HG02885 (cell line): Measurements from ENCODE around the gene DNM3.

ENCODE experiments used
- ATAC-seq: cut with Tn5 transposase; IDR thresholded peaks from one replicate; pipeline ENCODE4 v1.9.1; 2021; ENCODE audit warnings: mild to moderate bottlenecking; ENCODE audit not compliant: unreplicated experiment, poor library complexity

DNM3 gene

DNA sequence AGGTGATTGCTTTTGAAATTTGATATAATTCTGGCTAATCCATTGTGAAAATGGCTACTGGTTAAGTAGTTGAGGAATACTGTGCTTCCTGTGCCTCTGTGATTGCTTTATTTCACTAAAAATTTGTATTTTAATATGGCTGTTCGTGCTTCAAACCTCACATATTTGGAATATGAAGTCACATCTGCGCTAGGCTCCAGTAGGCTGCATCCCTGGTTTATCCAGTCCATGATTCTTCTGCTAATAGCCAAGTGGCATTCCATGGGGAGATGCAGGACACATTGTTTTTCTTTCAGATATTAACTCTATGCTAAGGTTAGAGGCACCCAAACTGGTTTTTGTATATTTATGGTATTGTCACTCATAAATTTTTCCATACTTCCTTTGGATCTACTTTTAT lies 25.9 kb downstream of the DNM3 start:
- no peak for ATAC-seq

DNA sequence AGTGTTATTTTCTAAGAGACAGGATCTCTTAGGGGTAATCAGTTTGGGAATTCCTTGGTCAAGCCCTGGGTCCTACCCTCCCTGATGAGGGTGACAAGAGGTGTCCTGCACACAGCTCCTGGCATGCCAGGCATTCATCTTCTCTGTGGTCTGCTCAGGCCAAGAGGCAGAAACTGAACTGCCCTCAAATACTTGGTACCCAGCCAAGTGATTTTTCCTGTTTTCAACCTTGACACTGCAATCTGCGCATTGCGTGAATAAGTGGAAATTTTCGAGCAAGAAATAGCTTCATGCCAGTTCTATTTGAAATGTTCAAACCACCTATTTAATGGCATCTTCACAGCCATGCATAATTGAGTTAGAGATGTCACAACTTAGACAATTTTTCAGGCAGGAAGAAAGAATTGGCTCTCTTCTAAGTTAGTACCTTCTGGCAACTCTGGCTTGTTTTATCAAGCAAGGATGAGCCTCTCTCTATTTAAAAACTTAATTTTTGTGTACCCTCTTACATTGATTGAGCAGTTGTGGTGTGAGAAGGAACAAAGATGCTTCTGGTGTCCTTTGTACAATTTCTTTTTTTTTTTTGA lies 27.0 kb downstream of the DNM3 start:
- no peak for ATAC-seq

DNA sequence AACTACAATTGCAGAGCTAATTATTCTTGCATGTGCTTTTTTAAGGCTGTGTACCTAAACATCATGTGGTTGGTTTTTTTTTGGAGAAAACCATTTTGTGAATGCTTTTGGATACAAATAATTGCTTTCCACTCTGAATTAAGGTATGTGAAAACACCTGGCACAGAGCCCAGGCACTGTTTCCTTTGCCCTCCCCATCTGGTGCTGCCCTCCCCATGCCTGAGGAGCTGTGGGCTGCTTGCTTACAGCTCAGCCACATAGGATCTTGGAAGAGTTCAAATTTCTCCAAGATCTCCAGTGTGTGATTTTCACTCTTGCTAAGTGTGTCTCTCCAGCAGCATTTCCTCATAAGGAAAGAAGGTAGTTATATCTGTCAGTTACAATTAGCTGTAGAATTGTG lies 27.8 kb downstream of the DNM3 start:
- ATAC-seq, result no peak

DNA sequence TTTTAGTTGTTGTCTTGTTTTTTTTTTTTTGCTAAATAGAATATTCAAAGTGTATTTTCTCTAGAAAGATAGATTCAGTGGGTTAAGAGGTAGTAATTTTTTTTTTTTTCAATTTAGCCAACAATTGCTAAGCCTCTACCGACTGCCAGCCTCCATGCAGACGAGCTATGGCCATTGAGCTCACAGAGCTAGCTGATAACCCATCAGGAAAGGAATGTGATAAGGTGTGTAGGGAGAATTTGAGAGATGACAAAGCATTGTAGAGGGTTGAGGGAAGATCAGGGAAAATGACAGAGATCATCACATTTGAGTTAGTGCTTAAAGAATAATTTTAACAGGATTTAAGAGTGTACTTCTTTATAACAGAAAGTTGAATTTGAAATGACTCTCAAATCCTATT lies 30.6 kb downstream of the DNM3 start:
- ATAC-seq, result no peak

DNA sequence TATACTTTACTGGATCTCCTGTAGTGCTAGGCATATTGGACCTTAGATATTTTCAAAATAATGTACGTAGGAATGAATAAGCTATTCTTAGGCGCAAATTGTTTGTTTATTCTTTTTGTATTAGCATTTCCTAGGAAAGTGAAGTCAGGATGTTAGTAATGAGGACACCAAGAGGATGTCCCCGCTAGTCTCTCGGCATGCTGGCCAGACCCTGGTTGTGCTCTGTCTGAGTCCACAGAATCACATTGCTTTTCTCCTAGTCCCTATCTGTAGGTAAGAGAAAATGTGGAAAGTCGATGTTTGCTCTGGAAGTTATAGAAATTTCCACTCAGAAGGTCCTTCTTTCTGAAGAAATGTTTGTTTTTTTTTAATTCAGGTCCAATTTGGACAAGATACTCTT lies 31.1 kb downstream of the DNM3 start:
- no peak for ATAC-seq

DNA sequence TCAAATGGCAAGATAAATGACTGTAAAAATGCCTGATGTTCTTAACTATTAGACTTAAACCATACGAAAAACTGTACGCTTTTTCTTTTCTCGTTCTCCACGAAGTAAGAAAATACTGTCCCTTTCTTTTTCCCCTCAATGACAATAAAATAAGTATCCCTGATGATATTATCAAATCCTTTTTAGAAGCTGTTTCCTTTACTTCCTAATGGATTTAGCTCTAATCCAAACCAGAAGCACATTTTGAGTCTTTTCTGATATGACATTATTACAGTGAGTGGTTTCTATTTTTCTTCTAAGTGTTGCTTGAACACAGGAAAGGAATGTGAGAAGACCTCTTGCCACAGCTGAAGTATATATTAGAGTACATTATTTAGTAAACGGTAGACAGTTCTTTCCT lies 32.4 kb downstream of the DNM3 start:
- no peak for ATAC-seq

DNA sequence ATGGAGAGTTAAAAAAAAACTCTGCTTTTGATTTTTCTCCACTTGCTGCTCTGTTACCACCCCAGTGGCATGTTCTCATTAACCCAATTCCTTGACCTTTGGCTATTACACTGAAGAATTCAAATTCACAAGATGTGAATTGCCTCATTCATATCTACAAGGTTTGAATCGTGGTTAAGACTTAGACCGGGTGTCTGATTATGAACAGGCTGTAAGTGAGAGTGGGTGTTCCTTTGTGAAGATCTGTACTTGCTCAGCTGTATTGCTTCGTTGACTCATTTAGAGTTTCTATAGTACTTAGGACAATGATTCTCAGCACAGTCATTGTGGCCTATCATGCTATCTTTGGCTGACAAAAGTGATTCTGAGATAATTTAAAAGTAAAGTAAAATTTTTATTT lies 36.4 kb downstream of the DNM3 start:
- peak; percentile 99 for ATAC-seq

DNA sequence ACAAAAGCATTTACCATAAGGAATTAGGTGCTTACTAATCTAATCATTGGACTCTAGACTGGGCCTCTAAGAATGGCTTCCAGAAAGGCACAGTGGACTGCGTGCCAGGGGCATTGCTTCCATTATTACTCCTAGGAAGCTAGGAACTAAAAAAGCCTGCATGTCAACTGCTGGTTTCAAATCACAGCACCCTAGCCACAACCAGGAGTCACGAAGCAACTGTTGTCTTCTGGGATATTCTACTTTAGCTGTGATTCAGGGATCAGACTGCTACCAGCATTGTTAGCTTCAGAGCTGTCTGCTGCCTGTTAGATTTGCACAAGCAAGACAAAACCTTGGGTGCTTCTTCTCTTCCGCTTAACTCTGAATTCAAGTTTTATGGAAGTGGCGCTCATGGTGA lies 38.3 kb downstream of the DNM3 start:
- no peak for ATAC-seq

DNA sequence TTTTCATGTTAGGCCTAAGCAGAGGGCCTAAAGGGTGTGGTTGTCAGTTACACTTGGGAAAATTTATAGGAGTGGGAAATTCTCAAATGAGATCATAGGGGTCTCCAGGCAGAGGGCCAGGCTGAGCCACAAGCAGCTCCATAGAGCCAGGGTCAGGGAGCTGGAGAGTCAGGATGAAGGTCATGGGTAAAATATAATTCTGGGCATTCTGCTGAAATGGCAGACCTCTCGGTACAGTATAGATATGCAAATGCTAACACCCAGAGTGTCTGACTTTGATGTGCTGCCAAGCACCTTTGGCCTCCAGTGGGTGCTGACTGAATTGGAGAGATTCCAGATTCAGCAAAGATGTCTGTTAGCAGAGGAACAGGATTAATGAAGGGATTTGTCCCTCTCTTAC lies 40.1 kb downstream of the DNM3 start:
- no peak for ATAC-seq

DNA sequence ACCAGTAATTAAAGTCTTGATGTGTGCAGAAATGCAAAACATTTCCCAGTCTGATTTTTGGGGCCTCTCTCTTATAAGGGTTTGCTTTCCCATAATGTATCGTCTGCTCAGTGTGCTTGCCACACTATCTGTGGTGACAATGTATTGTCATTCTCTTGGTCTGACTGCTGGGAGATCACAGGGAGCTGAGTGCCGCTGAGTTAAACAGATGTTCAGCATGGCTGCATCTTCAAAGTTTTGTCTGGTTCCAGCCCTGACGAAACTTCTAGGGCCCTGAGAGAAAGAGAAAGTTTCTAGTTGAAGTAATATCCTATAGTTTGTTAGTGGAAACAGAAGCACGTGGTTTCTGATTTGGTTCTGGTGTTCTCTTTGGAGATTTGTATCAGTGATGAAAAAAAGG lies 42.6 kb downstream of the DNM3 start:
- ATAC-seq, result peak; percentile 86

DNA sequence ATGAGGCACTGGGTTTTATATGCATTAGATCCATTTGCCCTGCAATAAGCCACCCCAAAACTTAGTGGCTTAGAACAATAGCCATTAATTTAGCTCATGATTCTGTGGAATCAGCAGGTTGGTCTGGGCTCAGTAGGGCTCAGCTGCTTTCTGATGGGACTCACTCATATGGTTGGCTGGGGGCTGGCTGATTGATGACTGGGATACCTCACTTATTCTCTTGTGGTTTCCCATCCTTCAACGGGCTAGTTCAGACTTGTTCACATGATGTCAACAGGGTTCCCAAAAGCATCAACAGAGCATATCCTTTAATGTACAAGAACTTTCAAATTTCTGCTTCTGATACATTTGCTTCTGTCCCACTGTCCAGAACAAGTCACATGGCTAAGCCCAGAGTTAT lies 43.2 kb downstream of the DNM3 start:
- peak; percentile 26 for ATAC-seq

DNA sequence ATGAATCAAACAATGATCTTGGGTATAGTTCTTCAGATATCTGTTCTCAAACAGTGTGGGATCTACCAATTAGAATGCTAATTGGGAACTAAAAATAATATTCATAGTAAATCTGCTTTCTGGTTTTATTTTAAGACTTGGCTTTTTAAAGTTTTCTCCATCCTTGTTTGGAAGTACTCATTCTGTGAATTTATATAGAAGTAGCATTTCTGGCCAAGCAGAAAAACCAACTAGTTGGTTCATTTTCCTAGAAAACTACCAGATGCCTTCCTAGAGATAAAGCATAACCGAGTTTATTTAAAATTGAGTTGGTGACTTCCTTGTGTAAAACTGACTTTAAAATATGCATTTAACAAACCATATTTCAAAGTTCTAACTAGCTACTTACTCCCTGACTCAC lies 48.8 kb downstream of the DNM3 start:
- ATAC-seq, result no peak

DNA sequence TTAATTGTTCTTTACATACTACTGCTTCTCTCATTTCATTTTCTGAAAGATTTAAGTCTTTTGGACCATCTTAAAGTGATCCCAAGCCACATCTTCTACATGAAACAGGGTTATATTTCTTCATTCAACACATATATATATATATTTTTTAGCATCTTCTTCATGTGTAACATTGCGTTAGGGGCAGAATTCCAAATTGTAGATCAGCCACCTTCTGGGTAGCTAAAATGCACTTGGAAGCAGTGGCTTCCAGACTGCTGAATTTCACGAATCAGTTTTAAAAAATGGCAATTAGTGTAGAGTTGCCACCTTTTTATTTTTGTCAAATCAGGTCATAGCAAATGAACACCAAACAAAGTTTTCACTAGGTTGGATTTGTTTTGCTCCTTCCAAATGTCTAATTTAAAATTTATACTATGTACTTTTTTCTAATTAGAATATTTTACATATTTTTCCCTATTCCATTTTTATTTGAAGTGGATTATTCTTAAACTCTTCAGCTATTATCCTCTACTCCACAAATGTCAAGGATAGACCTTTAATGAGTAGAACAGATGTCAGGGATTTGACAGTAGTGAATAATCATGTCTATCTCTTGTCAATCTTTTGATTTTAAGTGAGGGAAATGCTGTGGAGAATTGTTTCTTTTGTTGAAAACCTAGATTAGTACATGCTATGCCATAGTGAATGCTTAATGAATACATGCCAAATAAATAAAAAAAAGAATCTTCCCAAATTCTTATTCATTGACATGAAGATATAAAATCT lies 55.8 kb downstream of the DNM3 start:
- ATAC-seq, result no peak

DNA sequence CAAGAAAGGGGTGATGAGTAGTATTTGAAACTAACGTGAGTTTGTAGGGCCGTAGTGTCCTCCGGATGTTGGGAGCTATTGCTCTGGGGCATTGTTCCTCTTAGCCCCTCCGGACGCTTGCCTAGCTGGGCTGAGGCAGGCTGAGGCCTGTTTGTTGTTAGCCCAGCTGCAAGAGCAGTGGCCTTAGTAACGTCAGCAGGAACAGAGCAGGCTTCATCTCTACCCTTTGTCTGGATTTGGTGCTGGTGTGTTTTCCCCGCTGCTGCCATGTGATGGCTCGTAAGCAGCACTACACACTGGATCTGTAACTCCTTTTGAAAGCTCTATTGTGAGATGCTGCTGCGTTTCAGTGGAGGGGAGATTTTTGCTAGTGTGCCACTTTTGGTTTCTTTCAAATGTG lies 57.6 kb downstream of the DNM3 start:
- ATAC-seq, result no peak

DNA sequence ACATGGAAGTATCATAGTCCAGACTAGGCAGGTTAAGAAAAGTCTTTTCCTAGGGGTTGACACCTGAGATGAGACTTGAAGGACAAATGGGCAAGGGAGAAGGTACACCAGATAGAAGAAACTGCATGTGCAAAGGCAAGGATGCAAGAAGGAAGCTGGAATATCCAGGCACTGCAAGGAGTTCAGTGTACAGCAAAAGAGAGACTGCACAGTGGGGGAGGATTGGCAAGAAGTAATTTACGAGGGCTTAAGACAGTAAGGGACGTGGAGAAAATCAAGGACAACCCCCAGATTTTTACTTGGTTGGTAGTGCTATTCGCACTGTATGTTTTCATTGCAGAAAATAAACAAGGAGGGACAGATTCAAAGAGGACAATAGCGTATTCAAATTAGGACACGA lies 58.5 kb downstream of the DNM3 start:
- ATAC-seq, result no peak

DNA sequence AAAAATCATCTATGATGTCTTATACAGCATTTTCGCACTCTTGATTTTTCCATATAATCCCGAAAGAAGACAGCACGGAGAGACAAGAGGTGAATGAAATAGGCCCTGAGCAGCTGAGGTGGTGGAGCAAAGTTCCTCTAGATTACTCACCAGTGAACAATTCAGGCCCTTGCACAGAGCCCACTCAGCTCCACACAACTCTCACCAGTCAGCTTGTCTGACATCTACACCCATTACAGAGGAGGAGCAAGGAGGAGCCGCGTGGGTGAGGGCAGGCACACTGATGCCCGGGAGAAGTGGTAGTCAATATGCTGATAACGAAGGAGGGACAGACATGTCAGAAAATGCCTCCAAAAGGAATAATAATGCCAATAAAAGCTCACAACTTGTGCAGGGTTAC lies 59.9 kb downstream of the DNM3 start:
- ATAC-seq, result no peak

DNA sequence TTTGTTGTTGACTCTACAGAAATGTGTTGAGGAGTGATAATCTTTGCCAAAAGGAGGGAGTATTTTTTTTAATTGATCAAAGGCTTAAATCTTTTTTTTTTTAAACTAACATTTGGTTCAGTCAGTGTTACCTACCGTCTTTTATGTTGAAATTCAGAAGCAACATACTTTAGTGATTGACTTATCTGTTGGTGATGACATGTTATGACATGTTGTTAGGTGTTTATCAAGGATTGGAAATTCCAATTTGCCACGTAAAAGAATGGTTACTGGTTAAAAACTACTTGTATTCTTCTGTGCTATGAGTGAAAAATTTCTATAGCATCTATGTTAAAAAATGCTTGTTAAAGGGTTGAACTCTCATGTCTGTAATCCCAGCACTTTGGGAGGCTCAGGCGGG lies 61.2 kb downstream of the DNM3 start:
- no peak for ATAC-seq

DNA sequence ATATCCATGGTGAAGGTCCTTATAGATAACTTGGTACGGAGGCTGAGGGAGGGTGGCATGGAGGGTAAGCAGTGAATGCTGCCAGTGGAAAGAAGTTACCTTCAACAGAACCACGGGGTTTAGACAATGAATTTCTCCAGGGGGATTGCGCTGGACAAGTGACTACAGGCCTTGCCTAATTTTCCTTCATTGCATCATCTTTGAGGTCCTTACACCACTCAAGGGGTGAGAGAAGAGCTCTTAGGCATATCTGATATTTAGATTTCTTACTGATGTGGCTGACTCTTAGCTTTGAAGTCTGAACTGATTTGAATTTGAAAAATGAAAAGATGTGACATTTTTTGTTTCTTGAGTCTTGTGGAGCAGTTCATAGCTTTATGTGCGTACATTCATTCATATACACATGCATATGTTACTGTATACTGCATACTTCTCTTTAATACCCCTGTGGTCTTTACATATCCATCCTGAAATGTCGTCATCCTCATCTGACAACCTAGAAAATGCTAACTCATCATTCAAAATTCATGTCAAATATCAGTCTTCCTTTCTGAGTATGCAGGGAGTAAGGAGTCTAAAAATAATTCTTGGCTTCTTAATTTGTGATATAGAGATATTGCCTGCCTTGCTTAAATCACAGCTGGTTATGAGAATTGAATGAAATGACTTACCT lies 63.6 kb downstream of the DNM3 start:
- no peak for ATAC-seq

DNA sequence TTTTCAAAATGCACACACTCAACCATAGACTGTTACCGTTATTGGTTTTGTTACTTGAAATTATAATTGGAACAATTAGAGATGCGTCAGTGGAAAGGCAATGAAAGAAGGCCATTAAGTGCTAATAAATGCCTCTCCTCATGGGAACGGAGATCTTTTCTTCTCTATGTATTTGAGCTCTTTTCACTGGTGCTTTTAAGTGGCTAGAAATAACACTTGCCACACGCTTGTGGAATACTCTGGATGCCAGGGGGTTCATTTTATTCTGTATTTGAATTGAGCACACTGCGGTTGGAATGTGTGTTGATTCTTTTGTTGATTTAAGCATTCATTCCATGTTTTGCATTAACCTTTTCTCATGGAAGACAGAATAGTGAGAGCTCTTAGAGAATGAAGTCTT lies 68.4 kb downstream of the DNM3 start:
- ATAC-seq, result no peak

DNA sequence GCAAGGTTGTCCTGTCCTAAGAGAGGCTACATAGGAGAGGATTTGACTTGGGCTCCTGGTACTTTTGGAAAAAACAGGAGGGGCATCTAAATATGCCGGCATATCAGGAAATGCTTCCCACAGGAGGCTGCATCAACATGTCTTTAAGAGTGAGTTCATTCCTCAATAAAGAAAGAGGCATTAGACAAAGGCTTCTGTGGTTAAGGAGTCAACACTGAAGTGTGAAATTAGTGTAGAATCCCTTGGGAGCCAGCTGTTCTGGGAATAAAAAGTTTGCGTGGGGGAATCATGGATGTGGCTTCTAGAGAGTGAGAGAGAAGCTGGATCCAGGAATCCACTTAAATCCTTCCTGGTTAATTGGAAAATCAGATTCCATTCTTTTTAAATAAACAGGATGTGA lies 69.5 kb downstream of the DNM3 start:
- no peak for ATAC-seq

DNA sequence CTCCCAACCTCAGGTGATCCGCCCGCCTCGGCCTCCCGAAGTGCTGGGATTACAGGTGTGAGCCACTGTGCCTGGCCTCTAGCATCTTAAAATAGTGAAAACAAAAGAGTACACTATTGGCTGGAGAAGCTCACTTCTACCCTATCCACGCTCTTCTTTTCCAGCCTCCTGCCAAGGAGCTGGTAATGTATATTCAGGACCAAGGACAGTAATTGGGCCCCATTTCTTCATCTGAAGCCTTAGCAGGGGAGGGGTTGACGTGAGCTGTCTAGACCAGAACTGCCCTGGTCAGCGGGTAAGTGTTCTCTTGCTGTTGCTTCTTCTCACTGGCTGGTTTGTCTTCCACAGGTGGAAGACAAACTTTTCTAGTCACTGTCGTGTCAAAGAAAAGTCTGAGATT lies 70.2 kb downstream of the DNM3 start:
- no peak for ATAC-seq
